Measurements from ENCODE around the gene ONECUT3.

ONECUT3 gene

GRCh38 chr19:1763648-1764639 lies 10.6 kb downstream of the ONECUT3 start:
- H3K4me3 ChIP-seq (ENCODE audit: low read depth, low read length), result no peak overlapping the region
- TF ChIP-seq CTCF (IDR thresholded peaks at IDR 0.05; ENCODE audit: low read depth, low read length), result no peak

GRCh38 chr19:1764729-1765128 lies 11.4 kb downstream of the ONECUT3 start:
- no peak for TF ChIP-seq CTCF (IDR thresholded peaks at IDR 0.05; ENCODE audit: low read depth, low read length)
- no peak overlapping the region for H3K4me3 ChIP-seq (ENCODE audit: low read depth, low read length)

GRCh38 chr19:1765232-1765903 lies 12.1 kb downstream of the ONECUT3 start:
- no peak overlapping the region for H3K4me3 ChIP-seq (ENCODE audit: low read depth, low read length)
- no peak for TF ChIP-seq CTCF (IDR thresholded peaks at IDR 0.05; ENCODE audit: low read depth, low read length)

- no peak for TF ChIP-seq CTCF (IDR thresholded peaks at IDR 0.05; ENCODE audit: low read depth, low read length)
- no peak overlapping the region for H3K4me3 ChIP-seq (ENCODE audit: low read depth, low read length)
These were observed 12.8 kb downstream of the ONECUT3 start for GRCh38 chr19:1765904-1766799.

GRCh38 chr19:1766800-1767352 lies 13.6 kb downstream of the ONECUT3 start:
- TF ChIP-seq CTCF (IDR thresholded peaks at IDR 0.05; ENCODE audit: low read depth, low read length), result no peak
- H3K4me3 ChIP-seq (ENCODE audit: low read depth, low read length), result no peak overlapping the region

- H3K4me3 ChIP-seq (ENCODE audit: low read depth, low read length), result no peak overlapping the region
- TF ChIP-seq CTCF (IDR thresholded peaks at IDR 0.05; ENCODE audit: low read depth, low read length), result peak; percentile 83
These were observed 14.2 kb downstream of the ONECUT3 start for GRCh38 chr19:1767464-1767933.

Measured in WI38 (cell line).